Neural progenitor cell (in vitro differentiated cells): ENCODE measurements around the gene NEGR1.

Experiments used
- EZH2 ChIP-seq: fragments of 200-600 bp; sonication (generic); IDR thresholded peaks from 2 replicates; pipeline ENCODE4 v1.6.1; 2017; ENCODE audit warnings: antibody characterized with exemption, mild to moderate bottlenecking, moderate library complexity
- TF ChIP-seq, protein P1 (sequence below): fragments of 200-600 bp; sonication (generic); IDR thresholded peaks from 2 replicates; pipeline ENCODE4 v1.5.1; 2017; ENCODE audit warnings: antibody characterized with exemption, mild to moderate bottlenecking

- TF ChIP-seq, protein P1, sequence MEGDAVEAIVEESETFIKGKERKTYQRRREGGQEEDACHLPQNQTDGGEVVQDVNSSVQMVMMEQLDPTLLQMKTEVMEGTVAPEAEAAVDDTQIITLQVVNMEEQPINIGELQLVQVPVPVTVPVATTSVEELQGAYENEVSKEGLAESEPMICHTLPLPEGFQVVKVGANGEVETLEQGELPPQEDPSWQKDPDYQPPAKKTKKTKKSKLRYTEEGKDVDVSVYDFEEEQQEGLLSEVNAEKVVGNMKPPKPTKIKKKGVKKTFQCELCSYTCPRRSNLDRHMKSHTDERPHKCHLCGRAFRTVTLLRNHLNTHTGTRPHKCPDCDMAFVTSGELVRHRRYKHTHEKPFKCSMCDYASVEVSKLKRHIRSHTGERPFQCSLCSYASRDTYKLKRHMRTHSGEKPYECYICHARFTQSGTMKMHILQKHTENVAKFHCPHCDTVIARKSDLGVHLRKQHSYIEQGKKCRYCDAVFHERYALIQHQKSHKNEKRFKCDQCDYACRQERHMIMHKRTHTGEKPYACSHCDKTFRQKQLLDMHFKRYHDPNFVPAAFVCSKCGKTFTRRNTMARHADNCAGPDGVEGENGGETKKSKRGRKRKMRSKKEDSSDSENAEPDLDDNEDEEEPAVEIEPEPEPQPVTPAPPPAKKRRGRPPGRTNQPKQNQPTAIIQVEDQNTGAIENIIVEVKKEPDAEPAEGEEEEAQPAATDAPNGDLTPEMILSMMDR, result no peak
- TF ChIP-seq EZH2, result no peak
Observed at GRCh38 chr1:71774705-71775104, 507.6 kb downstream of the NEGR1 start.
